Hypothalamus (tissue), 51 donors: ENCODE data around the gene OPA1.
"Not testable (repeated sequence)": the region's sequence is repeated elsewhere in the genome, so short reads cannot be mapped to it uniquely, and the experiment has no call there.

Experiments
- DNase-seq, 51 donors: peaks; one replicate each; lab custom pipeline; 2025; lab: John Stamatoyannopoulos, UW

Gene OPA1

GRCh38 chr3:193589616-193590015, 3.4 kb upstream of the OPA1 start:
- no peak for DNase-seq

- no peak for DNase-seq
These were observed 2.7 kb upstream of the OPA1 start for GRCh38 chr3:193590088-193590856.

- peak in 3 of 51 donors; percentile 2 to 53 (median 24) for DNase-seq
These were observed 641 bp downstream of the OPA1 start for GRCh38 chr3:193593668-193594030.

GRCh38 chr3:193594946-193595689, 2.1 kb downstream of the OPA1 start:
- DNase-seq: no peak

DNA sequence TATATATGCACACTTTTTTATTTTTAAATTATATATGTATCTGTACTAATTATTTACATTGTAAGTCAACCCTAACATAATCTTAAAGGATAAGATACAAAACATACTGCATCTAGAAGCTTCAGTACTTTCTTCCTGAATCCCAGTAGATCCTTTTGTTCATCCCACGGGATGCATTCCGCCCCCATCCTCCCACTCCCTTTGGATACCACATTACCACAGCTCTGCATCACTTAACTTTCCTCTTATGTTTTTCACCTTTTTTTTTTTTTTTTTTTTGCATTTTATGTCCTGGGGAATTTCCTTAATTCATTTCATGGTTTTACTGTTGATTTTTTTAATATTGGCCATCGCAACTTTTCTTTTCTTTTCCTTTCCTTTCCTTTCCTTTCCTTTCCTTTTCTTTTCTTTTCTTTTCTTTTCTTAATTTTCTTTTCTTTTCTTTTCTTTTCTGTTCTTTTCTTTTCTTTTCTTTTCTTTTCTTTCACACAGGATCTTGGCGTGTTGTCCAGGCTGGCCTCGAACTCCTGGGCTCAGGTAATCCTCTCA, 3.0 kb downstream of the OPA1 start:
- DNase-seq: no peak

GRCh38 chr3:193598202-193598601, 5.2 kb downstream of the OPA1 start:
- DNase-seq: no peak

- DNase-seq: no peak
These were observed 6.4 kb downstream of the OPA1 start for GRCh38 chr3:193599393-193599792.

DNA sequence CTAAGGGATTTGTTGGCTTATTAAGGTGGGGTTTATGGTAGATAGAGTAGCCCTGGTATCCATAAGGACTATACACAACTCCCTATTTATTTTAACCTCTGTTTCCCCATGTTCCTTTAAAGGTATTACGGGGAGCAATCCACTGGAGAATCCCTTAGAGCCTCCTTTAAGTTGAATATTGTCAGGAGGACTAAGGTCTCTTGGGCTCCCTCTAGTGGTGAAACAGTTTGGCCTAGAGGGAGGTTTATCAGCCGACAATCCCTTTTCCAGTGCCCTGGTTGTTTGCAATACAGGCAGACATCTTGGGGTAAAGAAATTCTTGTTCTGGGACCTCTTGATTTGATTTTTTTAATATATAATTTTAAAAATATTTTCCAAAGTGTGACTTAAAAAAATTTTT, 12.9 kb downstream of the OPA1 start:
- peak in 9 of 51 donors; percentile 4 to 29 (median 11) for DNase-seq

DNA sequence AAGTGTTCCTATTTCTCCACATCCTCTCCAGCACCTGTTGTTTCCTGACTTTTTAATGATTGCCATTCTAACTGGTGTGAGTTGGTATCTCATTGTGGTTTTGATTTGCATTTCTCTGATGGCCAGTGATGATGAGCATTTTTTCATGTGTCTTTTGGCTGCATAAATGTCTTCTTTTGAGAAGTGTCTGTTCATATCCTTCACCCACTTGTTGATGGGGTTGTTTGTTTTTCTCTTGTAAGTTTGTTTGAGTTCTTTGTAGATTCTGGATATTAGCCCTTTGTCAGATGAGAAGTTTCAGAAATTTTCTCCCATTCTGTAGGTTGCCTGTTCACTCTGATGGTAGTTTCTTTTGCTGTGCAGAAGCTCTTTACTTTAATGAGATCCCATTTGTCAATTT, 13.9 kb downstream of the OPA1 start:
- DNase-seq: not testable (repeated sequence)

DNA sequence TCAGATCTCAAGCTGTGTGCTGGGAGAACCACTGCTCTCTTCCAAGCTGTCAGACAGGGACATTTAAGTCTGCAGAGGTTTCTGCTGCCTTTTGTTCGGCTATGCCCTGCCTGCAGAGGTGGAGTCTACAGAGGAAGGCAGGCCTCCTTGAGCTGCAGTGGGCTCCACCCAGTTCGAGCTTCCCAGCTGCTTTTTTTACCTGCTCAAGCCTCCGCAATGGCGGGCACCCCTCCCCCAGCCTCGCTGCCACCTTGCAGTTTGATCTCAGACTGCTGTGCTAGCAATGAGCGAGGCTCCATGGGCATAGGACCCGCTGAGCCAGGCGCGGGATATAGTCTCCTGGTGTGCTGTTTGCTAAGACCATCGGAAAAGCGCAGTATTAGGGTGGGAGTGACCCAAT, 17.5 kb downstream of the OPA1 start:
- not testable (repeated sequence) for DNase-seq

DNA sequence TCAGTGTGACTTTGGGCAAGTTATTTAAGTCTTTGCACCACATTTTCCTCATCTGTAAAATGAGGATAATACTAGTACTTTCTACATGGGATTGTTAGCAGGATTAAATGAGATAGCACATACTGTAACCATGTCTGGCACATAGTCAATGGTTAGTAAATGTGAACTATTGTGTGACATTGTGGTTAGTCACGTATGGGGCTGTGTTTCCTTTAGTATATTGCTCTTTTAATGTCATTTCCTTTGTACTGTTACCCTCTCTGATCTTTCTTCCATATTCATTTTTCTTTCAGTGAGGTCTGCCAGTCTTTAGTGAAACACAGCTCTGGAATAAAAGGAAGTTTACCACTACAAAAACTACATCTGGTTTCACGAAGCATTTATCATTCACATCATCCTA, 21.4 kb downstream of the OPA1 start:
- DNase-seq: no peak

GRCh38 chr3:193617628-193618027, 24.6 kb downstream of the OPA1 start:
- no peak for DNase-seq

GRCh38 chr3:193620057-193620456, 27.0 kb downstream of the OPA1 start:
- DNase-seq: no peak

- no peak for DNase-seq
These were observed 27.6 kb downstream of the OPA1 start for GRCh38 chr3:193620650-193621049.

- no peak for DNase-seq
These were observed 28.1 kb downstream of the OPA1 start for GRCh38 chr3:193621127-193621526.

- no peak for DNase-seq
These were observed 37.0 kb downstream of the OPA1 start for GRCh38 chr3:193630005-193630404.

GRCh38 chr3:193637831-193638230, 44.8 kb downstream of the OPA1 start:
- no peak for DNase-seq

- no peak for DNase-seq
These were observed 45.8 kb downstream of the OPA1 start for GRCh38 chr3:193638833-193639232.

GRCh38 chr3:193640165-193640715, 47.2 kb downstream of the OPA1 start:
- DNase-seq: no peak

DNA sequence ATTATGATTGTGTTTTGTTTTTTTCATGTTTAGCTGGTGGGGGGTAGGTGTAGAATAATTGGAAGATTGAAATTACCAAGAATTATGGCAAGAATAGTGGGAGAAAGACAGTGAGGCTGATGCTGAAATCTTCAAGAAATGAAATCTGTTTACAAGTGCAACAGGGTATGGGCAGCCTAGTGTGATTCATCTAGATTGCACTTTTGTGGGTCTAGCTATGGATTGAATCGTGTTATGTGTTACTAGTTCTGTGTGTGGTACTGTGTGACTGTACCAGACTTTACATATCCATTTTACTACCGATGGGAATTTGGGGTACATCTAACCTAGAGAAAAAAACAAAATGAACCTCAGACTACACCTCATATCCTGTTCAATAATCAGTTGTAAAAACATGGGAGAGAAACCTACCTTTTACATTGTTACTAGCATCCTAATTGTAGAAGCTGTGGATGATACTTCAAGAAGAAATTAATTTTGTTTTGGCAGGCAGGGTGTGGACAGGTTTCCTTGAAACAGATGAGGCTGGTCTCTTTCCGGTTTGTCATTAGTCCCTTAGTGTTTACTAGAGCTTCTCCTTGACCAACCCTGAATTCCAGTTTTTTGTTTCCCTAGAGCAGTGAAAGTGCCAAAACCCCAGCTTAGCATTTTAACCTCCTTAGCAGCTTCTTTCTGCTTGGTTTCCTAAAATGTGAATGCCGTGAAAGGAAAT, 47.9 kb downstream of the OPA1 start:
- no peak for DNase-seq

DNA sequence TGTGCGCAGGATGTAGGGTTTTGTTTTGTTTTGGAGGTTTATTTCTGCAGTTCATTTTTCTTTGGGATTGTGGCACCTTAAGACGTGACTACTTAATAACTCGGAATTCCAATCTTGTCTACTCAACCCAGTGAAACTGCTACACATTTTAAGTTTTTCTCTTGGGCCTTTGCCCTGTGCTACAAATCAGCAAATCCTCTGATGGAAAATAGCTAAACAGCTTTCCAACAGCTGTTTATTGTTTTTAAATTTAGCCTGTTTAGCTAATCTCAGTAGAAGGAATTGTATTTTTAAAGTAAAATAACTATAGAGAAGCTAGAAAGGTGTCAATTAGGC, 48.4 kb downstream of the OPA1 start:
- DNase-seq: no peak
